Measurements from ENCODE around the gene ASTN1. TPM values are rescaled to one million over a fixed set of nuclear protein-coding genes. Genes with fewer than 3 reads are reported as not detected.
A peak's percentile ranks its signal among the peaks of the same experiment; 100 is the strongest.

Gene ASTN1
- total and polyA plus RNA-seq, 2 of the 4 experiments (the other 2 are of a cell fraction): under 0.01 to 0.07 TPM

DNA sequence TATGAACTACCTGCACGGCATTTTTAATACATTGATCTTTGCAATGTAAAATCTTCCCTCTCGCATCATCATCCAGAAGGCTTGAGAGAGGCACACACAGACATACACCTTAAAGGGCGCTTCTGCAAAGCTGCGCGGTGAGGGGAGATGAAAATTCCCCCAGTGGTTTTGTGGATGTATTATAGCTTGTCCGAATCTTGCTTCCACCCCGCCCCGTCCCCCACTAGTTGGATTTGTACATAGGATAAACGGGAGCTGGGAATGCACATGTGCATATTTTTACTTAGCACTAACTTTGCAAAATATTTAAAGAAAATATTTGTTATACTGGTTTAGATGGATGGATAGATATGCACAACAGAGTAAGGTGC, 542 bp upstream of the ASTN1 start:
- Histone ChIP-seq H3K23ac (ENCODE audit: low read depth, low read length) (no peak overlapping the region), H3K36me3 (ENCODE audit: control insufficient read depth, insufficient read depth, low read length) (no peaks in the 10 kb centered on the region), H3K4me2 (ENCODE audit: low read depth, low read length) (peak overlapping the region; percentile 68; the same call in 1 of the 2 replicates), H4K20me1 (ENCODE audit: insufficient read depth, low read length) (no peaks in the 10 kb centered on the region), H4K91ac (ENCODE audit: insufficient read depth, low read depth, low read length) (no peak overlapping the region), H3K4me3 (ENCODE audit: insufficient read depth, low read depth, low read length) (peak overlapping the region; percentile 13; the same call in 1 of the 2 replicates), H2AK5ac (ENCODE audit: low read depth, low read length) (no peak overlapping the region), H2BK20ac (ENCODE audit: low read depth, low read length) (no peak overlapping the region), H4K8ac (ENCODE audit: low read depth in 2 of 2, low read length in 2 of 2) (no peak overlapping the region), H3K14ac (replicated peaks; ENCODE audit: low read depth, low read length) (no peak overlapping the region), H2AFZ (replicated peaks; ENCODE audit: low read length, poor library complexity) (no peak overlapping the region), H3K9ac (ENCODE audit: low read depth, low read length) (no peak overlapping the region), H2BK5ac (ENCODE audit: low read depth, low read length, poor library complexity, severe bottlenecking) (no peak overlapping the region), H4K5ac (ENCODE audit: low read depth, low read length) (no peak overlapping the region), H3K79me1 (ENCODE audit: low read depth in 1 of 2, low read length in 2 of 2) (no peaks in the 10 kb centered on the region), H3K9me3 (ENCODE audit: control insufficient read depth, insufficient read depth, low read length) (no peaks in the 10 kb centered on the region), H3K27ac (ENCODE audit: insufficient read depth, low read length) (no peak overlapping the region), H2BK15ac (ENCODE audit: low read depth, low read length) (no peak overlapping the region), H3K18ac (ENCODE audit: low read depth, low read length) (no peak overlapping the region), H2AK9ac (replicated peaks; ENCODE audit: low read depth, low read length, poor library complexity) (no peak overlapping the region), H3K9me1 (ENCODE audit: insufficient read depth, low read length) (no peaks in the 10 kb centered on the region), H3K4ac (ENCODE audit: low read depth, low read length) (no peak overlapping the region), H3K4me1 (ENCODE audit: control insufficient read depth, insufficient read depth, low read length) (peaks cover 2% of the 10 kb centered on the region; the same call in 1 of the 2 replicates), H2BK120ac (ENCODE audit: low read depth, low read length) (no peak overlapping the region), H3K56ac (ENCODE audit: extremely low read depth, insufficient read depth, low read length) (no peak overlapping the region), H3K27me3 (ENCODE audit: control insufficient read depth, insufficient read depth, low read length) (peaks cover 33% of the 10 kb centered on the region)
- no CpG with 5 or more reads among the region's 9 CpGs for WGBS, 2 experiments (ENCODE audit: extremely low coverage in 2 of 2, insufficient read length in 1 of 2)
- TF ChIP-seq MXI1 (IDR thresholded peaks at IDR 0.05; ENCODE audit: borderline replicate concordance, low read depth, low read length) (no peak), NFE2L2 (IDR thresholded peaks at IDR 0.05; ENCODE audit: low read depth, low read length) (no peak), CEBPB (IDR thresholded peaks at IDR 0.05; ENCODE audit: low read depth, low read length) (no peak), FOS (IDR thresholded peaks at IDR 0.05; ENCODE audit: low read depth, low read length) (no peak), CHD1 (IDR thresholded peaks at IDR 0.05; ENCODE audit: low read depth, low read length) (no peak), SMC3 (IDR thresholded peaks at IDR 0.05; ENCODE audit: low read depth, low read length) (no peak), MAZ (IDR thresholded peaks at IDR 0.05; ENCODE audit: borderline replicate concordance, low read depth, low read length) (no peak), MAFK (IDR thresholded peaks at IDR 0.05; ENCODE audit: low read depth, low read length) (no peak), RAD21 (IDR thresholded peaks at IDR 0.05; ENCODE audit: low read length) (no peak), BHLHE40 (IDR thresholded peaks at IDR 0.05; ENCODE audit: low read depth, low read length) (no peak), RCOR1 (IDR thresholded peaks at IDR 0.05; ENCODE audit: insufficient replicate concordance, low read length) (no peak), POLR2A (IDR thresholded peaks at IDR 0.05; ENCODE audit: low read depth, low read length) (no peak), RFX5 (IDR thresholded peaks at IDR 0.05; ENCODE audit: low read depth, low read length) (no peak)
- TF ChIP-seq, protein P1, sequence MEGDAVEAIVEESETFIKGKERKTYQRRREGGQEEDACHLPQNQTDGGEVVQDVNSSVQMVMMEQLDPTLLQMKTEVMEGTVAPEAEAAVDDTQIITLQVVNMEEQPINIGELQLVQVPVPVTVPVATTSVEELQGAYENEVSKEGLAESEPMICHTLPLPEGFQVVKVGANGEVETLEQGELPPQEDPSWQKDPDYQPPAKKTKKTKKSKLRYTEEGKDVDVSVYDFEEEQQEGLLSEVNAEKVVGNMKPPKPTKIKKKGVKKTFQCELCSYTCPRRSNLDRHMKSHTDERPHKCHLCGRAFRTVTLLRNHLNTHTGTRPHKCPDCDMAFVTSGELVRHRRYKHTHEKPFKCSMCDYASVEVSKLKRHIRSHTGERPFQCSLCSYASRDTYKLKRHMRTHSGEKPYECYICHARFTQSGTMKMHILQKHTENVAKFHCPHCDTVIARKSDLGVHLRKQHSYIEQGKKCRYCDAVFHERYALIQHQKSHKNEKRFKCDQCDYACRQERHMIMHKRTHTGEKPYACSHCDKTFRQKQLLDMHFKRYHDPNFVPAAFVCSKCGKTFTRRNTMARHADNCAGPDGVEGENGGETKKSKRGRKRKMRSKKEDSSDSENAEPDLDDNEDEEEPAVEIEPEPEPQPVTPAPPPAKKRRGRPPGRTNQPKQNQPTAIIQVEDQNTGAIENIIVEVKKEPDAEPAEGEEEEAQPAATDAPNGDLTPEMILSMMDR (conservative IDR thresholded peaks at IDR 0.05; ENCODE audit: low read depth, low read length): no peak
- TF ChIP-seq, protein P2, sequence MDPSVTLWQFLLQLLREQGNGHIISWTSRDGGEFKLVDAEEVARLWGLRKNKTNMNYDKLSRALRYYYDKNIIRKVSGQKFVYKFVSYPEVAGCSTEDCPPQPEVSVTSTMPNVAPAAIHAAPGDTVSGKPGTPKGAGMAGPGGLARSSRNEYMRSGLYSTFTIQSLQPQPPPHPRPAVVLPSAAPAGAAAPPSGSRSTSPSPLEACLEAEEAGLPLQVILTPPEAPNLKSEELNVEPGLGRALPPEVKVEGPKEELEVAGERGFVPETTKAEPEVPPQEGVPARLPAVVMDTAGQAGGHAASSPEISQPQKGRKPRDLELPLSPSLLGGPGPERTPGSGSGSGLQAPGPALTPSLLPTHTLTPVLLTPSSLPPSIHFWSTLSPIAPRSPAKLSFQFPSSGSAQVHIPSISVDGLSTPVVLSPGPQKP (IDR thresholded peaks at IDR 0.05; ENCODE audit: borderline replicate concordance, low read depth, low read length): no peak
- TF ChIP-seq, protein P3, sequence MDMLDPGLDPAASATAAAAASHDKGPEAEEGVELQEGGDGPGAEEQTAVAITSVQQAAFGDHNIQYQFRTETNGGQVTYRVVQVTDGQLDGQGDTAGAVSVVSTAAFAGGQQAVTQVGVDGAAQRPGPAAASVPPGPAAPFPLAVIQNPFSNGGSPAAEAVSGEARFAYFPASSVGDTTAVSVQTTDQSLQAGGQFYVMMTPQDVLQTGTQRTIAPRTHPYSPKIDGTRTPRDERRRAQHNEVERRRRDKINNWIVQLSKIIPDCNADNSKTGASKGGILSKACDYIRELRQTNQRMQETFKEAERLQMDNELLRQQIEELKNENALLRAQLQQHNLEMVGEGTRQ (IDR thresholded peaks at IDR 0.05; ENCODE audit: low read depth, low read length): no peak
- intact Hi-C loops (cut with micrococcal nuclease): no loop called here
- DNase-seq (no peak), ATAC-seq (ENCODE audit: low read depth) (no peak)
- dilution Hi-C loops (cut with HindIII; ENCODE audit: low sequenced_read_pairs, unreplicated experiment): no loop called here
- CTCF ChIA-PET: interaction anchor here (0.8 kb wide), 1 partner anchor 41 kb away, joined by 3 read pairs; no protein-coding TSS in a partner anchor
- in situ Hi-C loops (cut with MboI; ENCODE audit: low sequenced_read_pairs): no loop called here
- no TSS peak for BruUV-seq (replicated peaks)
- POLR2A ChIA-PET (ENCODE audit: unreplicated experiment): interaction anchor here (0.6 kb wide), 1 partner anchor 13 kb away, joined by 3 read pairs; no protein-coding TSS in a partner anchor

Data from IMR-90 (cell line).